ENCODE results near the gene FAM186B.
A peak's percentile ranks its signal among the peaks of the same experiment; 100 is the strongest.
"Not testable (repeated sequence)": the region's sequence is repeated elsewhere in the genome, so short reads cannot be mapped to it uniquely, and the experiment has no call there.

FAM186B gene

DNA sequence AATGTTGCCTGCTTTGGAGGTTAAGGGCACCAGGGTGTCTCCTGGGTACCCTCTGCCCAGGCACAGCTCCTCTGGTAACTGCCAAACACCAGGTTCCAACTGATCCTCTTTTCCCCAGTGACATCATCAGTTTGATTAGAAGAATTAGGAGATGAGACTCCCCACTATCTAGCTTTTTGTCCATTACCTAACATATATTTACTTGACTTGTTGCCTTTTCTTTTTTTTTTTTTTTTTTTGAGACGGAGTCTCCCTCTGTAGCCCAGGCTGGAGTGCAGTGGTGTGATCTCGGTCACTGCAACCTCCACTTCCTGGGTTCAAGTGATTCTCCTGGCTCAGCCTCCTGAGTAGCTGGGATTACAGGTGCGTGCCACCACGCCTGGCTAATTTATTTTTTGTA lies at the start of gene FAM186B:
FAM186B (minus strand) TSS at position 101 of the 400 bp plus-strand sequence. CDS start 162 bp downstream, outside the sequence.
- DNase-seq (ENCODE audit: low read depth), result not testable (repeated sequence)

DNA sequence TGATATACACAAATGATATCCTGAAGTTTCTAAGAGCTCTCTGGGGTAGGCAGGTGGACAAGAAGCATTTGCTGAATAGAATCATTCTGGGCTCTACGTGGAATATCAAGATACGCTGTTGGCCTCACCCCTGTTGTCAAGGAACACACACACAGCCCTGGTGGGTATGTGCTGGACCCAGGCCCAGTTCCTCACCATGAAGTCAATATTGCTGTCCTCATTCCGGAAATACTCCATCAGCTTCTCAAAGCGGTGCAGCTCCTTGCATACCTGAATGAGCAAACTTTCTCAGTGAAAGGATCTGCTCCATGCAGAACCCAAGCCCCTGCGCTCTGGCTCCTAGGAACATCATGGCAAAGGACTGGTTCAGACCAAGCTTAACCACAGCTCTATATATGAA lies 49.3 kb upstream of the FAM186B start:
- no peak for DNase-seq (ENCODE audit: low read depth)

DNA sequence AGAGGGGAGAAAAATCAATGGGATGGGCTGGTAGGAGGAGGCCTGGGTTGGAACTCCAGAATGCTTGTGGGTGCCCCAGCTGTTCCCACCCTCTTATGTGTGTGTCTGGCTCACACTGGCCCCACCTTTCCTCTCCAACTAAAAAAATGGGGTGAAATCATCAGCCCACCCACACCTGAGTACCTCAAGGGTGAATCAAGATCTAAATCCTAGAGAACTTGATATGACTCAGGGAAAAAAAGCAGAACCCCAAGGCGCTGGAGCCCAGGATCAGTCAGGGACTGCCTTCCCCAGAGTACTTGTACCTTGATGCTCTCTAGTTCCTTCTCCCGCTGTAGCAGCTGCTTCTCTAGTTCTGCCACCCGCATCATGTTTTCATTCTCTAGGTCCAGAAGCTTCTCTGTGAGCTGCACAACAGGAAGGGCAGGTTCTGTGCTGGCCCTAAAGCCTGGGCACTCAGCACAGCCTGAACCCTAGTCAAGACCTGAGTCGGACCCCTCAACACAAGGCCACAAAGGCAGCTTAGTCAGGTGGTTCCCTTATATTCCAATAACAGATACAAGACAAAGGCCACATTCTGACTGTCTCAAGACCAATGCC lies 47.6 kb upstream of the FAM186B start:
- DNase-seq (ENCODE audit: low read depth), result no peak

DNA sequence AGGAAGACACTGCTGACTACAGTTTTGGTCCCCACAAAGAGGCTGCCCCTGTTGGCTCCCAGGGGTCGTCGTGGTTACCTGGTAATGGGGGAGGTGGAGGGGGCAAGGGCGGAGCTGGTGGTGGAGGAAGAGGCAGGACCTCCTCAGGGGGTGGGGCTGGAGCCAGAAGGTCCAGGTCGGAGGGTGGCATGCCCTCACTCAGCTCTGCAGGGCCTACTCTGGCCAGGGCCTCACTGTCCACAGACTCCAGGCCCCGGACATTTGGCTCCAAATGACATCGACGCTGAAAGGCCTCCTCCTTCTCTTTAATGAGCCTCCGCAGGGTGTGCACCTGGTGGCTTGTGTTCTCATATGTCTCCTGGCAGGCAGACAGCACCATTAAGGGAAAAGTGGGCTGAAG lies 46.4 kb upstream of the FAM186B start:
- no peak for DNase-seq (ENCODE audit: low read depth)

GRCh38 chr12:49649892-49650291 lies 44.5 kb upstream of the FAM186B start:
- DNase-seq (ENCODE audit: low read depth), result no peak

GRCh38 chr12:49649445-49649844 lies 44.0 kb upstream of the FAM186B start:
- DNase-seq (ENCODE audit: low read depth), result no peak

GRCh38 chr12:49648712-49649003 lies 43.2 kb upstream of the FAM186B start:
- no peak for DNase-seq (ENCODE audit: low read depth)

DNA sequence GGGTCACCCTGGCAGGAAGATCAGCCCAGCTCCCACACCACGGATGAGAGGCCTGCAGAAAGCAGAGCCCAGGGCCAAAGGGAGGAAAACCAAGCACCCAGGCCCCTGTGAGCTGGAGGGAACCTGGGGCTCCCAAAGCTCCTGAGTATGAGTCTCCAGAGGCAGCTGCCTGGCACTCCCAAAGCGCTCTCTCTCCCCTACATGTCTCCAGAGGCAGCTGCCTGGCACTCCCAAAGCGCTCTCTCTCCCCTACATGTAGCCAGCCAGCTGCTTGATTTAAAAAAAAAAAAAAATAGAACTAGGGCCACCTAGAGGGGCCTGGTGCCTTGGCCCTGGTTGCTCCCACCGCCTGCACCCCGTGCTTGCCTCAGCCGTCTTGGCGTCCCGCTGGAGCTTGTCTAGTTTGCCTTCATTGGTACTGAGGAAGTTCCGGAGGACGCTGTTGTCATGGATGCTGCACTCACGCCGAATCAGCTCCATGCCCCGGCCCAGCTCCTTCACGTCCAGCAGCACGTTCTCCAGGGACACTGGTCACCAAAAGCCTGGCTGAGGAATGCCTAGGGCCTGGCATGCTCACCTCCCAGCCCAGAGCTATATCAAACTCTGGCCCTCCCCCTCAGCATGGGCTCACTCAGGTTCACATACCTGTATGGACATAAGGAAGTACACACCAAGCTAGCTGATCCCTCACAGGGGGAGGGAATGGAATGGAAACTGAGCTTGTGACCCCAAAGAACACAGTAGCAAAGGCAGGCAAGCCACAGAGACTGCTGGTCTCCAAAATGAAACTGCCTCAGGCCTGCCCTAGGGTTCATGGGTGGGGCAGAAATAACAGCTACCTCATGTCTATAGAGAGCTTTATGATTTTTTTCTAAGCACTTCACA lies 42.6 kb upstream of the FAM186B start:
- no peak for DNase-seq (ENCODE audit: low read depth)

- no peak for DNase-seq (ENCODE audit: low read depth)
Measured at GRCh38 chr12:49646871-49647654, 41.6 kb upstream of the FAM186B start.

DNA sequence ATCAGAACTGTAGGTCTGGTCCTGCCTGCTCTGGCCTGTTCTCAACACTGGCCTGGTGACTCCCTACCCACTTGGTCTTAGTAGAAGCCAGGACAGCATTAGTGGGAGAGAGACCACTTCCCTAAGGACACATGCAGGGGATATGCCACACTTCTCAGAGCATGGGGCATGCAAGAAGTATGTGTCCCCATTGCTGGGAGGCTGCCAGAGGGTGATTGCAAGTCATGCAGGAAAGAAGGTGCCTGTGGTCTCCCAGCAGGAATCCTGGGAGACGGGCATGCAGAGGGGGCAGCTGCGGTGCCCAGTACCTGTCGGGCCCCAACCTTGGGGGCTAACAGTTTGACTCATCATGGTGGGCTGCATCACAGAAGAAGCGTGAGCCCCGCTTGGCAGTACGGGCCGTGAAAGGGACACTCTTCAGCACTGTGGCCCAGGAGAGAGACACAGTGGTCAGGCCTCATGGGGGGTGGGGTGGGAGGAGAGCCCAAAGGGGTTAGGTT lies 40.9 kb upstream of the FAM186B start:
- DNase-seq (ENCODE audit: low read depth), result no peak

GRCh38 chr12:49645146-49646039 lies 40.0 kb upstream of the FAM186B start:
- DNase-seq (ENCODE audit: low read depth), result no peak

- peak; percentile 66 for DNase-seq (ENCODE audit: low read depth)
Measured at GRCh38 chr12:49644620-49644994, 39.2 kb upstream of the FAM186B start.

DNA sequence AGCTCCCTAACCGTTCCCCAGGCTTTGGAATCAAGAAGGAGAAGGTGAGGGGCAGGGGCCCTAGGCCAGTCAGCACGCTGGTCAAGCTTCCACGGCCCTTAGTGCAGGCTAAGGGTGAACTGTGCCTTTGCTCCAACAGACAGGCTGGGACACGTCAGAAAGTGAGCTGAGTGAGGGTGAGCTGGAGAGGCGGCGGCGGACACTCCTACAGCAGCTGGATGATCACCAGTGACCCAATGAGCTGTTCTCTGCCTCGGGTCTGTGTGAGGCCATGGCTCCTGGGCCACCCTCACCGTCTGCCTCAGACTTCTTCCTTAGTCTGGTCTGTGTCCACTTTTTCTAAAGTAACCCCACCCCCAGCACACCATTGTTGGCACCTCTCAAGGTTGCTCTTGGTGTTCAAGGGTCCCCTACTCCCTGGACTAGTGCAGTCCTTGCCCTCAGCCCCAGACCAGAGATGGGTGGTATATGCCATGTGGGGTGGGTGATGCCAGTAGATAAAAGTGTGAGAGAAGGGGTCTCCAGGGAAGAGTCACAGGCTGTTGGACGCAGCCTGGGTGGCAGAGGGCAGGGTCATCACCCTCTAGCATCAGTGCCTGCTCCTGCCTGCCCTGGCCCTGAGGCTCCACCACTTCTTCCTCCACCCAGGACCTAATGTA lies 38.7 kb upstream of the FAM186B start:
- no peak for DNase-seq (ENCODE audit: low read depth)

DNA sequence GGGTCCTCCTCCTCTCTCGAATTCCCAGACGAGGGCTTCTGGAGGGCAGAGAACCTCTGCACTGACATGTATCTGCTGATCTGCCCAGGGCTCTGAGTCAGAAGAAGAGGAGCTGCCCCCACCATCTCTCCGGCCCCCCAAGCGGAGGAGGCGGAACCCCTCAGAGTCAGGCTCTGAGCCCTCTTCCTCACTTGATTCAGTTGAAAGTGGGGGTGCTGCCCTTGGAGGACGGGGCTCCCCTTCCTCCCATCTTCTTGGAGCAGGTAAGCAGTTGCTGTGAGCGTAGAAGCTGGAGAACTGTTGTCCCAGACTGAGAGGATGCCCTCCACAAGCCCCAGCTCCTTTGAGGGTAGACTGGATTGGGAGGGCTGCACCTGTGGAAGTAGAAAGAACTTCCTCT lies 37.7 kb upstream of the FAM186B start:
- no peak for DNase-seq (ENCODE audit: low read depth)

- DNase-seq (ENCODE audit: low read depth), result no peak
Measured at GRCh38 chr12:49642370-49642802, 36.9 kb upstream of the FAM186B start.

DNA sequence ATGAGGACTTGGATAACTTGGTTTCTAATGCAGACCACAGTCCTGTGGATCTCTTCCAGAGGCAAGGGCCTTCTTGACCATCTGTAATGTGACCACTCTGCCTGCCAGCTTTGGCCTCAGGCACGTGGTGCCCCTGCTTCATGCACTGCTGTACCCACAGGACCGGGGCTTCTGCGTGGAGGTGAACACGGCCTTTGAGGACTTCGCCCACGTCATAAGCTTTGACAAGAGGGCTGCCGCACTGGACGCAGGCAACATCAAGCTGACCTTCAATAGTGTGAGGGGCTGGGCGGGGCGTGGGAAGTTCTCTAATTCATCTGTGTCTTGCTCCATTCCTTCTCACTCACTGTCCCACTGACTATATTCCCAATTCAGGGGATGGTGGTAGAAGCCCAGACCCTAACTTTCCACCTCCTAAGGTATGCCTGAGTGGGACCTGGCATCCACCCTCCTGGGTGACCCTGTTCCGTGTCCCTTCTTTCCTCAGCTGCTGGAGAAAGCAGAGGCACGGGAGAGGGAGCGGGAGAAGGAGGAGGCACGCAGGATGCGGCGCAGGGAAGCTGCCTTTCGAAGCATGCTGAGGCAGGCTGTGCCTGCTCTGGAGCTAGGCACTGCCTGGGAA lies 36.4 kb upstream of the FAM186B start:
- DNase-seq (ENCODE audit: low read depth), result no peak

DNA sequence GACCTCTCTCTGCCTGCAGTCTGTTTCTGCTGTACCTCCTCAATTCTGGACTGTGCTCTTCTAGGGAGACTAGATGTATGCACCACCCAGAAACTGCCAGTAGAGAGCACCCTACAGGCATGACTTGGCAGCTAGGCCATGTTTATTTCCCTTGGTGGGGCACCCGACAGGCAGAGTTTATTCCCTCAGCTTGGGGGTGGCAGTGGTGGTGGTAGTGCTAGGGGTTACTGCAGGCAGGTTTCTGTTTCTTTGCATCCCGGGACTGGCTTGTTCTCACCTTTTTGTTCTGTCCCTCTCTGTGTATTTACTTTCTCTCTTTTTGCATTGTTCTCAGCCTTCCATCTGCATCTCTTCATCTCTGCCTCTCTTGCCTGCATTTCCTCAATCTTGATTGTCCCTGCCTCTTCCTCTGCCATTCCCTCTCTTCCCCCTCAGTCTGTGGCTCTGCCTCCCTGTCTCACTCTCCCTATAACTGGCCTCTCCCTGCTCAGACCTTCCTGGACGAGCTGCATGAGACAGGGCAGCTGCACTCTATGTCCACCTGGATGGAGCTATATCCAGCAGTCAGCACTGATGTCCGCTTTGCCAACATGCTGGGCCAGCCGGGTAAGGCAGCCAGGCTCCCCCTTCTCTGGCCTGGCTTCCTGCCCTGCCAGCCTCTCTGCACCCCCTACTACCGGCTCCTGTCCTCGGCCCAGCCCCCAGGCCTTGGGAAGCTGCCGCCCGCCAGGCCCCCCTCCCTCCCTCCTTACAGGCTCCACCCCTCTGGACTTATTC lies 31.7 kb upstream of the FAM186B start:
- peak; percentile 30 for DNase-seq (ENCODE audit: low read depth)

DNA sequence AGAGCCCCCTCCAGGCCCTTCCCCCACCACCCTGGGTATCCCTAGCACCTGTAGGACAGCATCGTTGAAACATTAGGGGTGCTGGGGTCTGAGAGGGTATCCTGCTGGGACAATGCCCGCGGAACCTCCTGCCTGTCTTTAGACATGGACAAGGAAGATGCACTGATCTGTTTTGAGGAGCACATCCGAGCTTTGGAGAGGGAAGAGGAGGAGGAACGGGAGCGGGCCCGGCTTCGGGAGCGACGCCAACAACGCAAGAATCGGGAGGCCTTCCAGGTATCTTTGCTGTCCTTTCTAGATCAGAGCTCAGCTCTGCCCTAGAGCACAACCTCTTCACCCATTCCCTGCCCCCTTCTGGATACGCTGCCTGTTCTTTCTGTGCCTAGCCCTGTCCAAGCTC lies 31.1 kb upstream of the FAM186B start:
- no peak for DNase-seq (ENCODE audit: low read depth)

DNA sequence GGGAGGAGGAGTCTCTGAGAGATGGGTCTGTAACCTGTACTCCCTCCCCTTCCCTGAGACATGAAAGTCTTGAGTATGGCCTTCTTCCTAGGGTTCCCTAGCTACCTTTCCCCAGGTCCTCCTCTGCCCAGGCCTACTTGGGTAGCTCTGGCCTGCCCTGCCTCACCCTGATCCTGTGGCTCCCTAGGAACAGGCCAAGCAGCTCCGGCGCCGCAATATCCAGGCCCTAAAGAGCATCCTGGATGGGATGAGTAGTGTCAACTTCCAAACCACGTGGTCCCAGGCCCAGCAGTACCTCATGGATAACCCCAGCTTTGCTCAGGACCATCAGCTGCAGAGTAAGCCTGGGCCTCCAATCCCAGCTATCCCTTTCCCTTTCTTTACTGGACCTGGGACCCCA lies 30.2 kb upstream of the FAM186B start:
- DNase-seq (ENCODE audit: low read depth), result no peak

- no peak for DNase-seq (ENCODE audit: low read depth)
Measured at GRCh38 chr12:49635036-49635435, 29.6 kb upstream of the FAM186B start.
